Naive thymus-derived CD4-positive, alpha-beta T cell (primary cell): ENCODE measurements around the gene TNFRSF13B. TPM values are rescaled to one million over a fixed set of nuclear protein-coding genes. Genes with fewer than 3 reads are reported as not detected.

ENCODE experiments used
- ATAC-seq: fragments of 150-1000 bp; cut with Tn5 transposase; 2 replicates; pipeline ENCODE4 v1.10.0; 2021; ENCODE audit warnings: mild to moderate bottlenecking, moderate library complexity
- CTCF ChIA-PET: fragments of 350-600 bp; sonication (Branson Sonifier 250); formaldehyde crosslinking; loops from one replicate; lab custom pipeline; 2021; ENCODE audit warnings: antibody characterized with exemption; lab: Charles Lee
- POLR2A ChIA-PET: fragments of 350-600 bp; sonication (Branson Sonifier 250); formaldehyde crosslinking; loops from one replicate; lab custom pipeline; 2021; ENCODE audit warnings: antibody characterized with exemption, inconsistent platforms; lab: Charles Lee
- DNase-seq, 9 donors: peaks; one replicate each; pipeline versions ENCODE4 v3.0.0 to v3.0.0-alpha.2; 2020 to 2022; ENCODE audit warnings: mixed read lengths in 1 of 9
- H3K27ac ChIP-seq: one replicate; pipeline ENCODE4 v1.7.0; 2013; ENCODE audit warnings: mild to moderate bottlenecking, low read depth, low read length, moderate library complexity
- H3K27me3 ChIP-seq, 2 donors: one replicate each; pipeline ENCODE4 v1.7.0; 2013; ENCODE audit warnings: low read length in 2 of 2, mild to moderate bottlenecking in 2 of 2, moderate library complexity in 2 of 2; ENCODE audit not compliant: control insufficient read depth in 2 of 2, insufficient read depth in 2 of 2
- H3K36me3 ChIP-seq, 3 experiments: 1 replicate in 2 of 3; 2 replicates in 1 of 3; pipeline ENCODE4 v1.7.0; 2013; ENCODE audit warnings: low read length in 3 of 3, mild to moderate bottlenecking in 3 of 3, moderate library complexity in 1 of 3; ENCODE audit not compliant: insufficient read depth in 3 of 3, control insufficient read depth in 2 of 3
- H3K4me1 ChIP-seq, 2 donors: one replicate each; pipeline ENCODE4 v1.7.0; 2013; ENCODE audit warnings: low read length in 2 of 2, mild to moderate bottlenecking in 2 of 2, moderate library complexity in 1 of 2; ENCODE audit not compliant: control insufficient read depth in 2 of 2, insufficient read depth in 2 of 2
- H3K4me3 ChIP-seq: 2 replicates; pipeline ENCODE4 v1.7.0; 2013; ENCODE audit warnings: mild to moderate bottlenecking, low read length
- H3K9me3 ChIP-seq, 3 experiments: 1 replicate in 2 of 3; 2 replicates in 1 of 3; pipeline ENCODE4 v1.7.0; 2013; ENCODE audit warnings: low read length in 3 of 3; ENCODE audit not compliant: control insufficient read depth in 2 of 3
- H3K27ac Mint-ChIP-seq, 9 donors: one replicate each; pipeline ENCODE4 v1.8.0; 2020 to 2022; ENCODE audit warnings: mixed read lengths in 9 of 9, mild to moderate bottlenecking in 8 of 9, moderate library complexity in 5 of 9, inconsistent platforms in 2 of 9
- H3K27me3 Mint-ChIP-seq, 5 donors: one replicate each; pipeline ENCODE4 v1.8.0; 2021 to 2022; ENCODE audit warnings: mixed read lengths in 5 of 5, mild to moderate bottlenecking in 1 of 5
- H3K36me3 Mint-ChIP-seq, 5 donors: one replicate each; pipeline ENCODE4 v1.8.0; 2020 to 2022; ENCODE audit warnings: mixed read lengths in 5 of 5, mild to moderate bottlenecking in 3 of 5, inconsistent platforms in 1 of 5
- H3K4me1 Mint-ChIP-seq, 7 donors: one replicate each; pipeline ENCODE4 v1.8.0; 2020 to 2022; ENCODE audit warnings: mixed read lengths in 7 of 7, mild to moderate bottlenecking in 3 of 7, inconsistent platforms in 1 of 7
- H3K4me3 Mint-ChIP-seq, 10 donors: one replicate each; pipeline ENCODE4 v1.8.0; 2020 to 2022; ENCODE audit warnings: mild to moderate bottlenecking in 10 of 10, mixed read lengths in 10 of 10, moderate library complexity in 6 of 10, inconsistent platforms in 2 of 10
- H3K9me3 Mint-ChIP-seq, 11 donors: one replicate each; pipeline ENCODE4 v1.8.0; 2020 to 2022; ENCODE audit warnings: mixed read lengths in 11 of 11, mild to moderate bottlenecking in 4 of 11, inconsistent platforms in 1 of 11, moderate library complexity in 1 of 11
- intact Hi-C, 2 donors: fragments of 100-400 bp; cut with micrococcal nuclease; formaldehyde crosslinking; loops; one replicate each; pipeline ENCODE4 v1.15.1; 2023
- polyA plus RNA-seq, 2 donors: library from polyadenylated mRNA; unstranded; fragments of 300-500 nt; fragmentation: Illumina TruSeq; gene quantifications; one replicate each; pipeline ENCODE4 v1.2.3, GENCODE V29; 2021
- total RNA-seq, 6 experiments: library from RNA in 5 of 6; stranded (reverse) in 5 of 6; gene quantifications; 1 replicate in 5 of 6; 2 replicates in 1 of 6; pipeline ENCODE4 v1.2.3 and lab custom pipeline; 2021 to 2026

Gene TNFRSF13B
- total and polyA plus RNA-seq, 7 experiments from 2014 or later: 0.21 to 2.4 (median 1.3) TPM; not detected in 3

GRCh38 chr17:16932156-16932555, 39.8 kb downstream of the TNFRSF13B start:
- no peak for DNase-seq
- Mint-ChIP-seq H3K36me3 (no peaks in the 10 kb centered on the region), H3K27me3 (peaks cover 0 to 4% (median 0%) of the 10 kb centered on the region in 5 donors), H3K4me3 (no peak overlapping the region), H3K9me3 (no peaks in the 10 kb centered on the region), H3K4me1 (peaks cover 0 to 12% (median 9%) of the 10 kb centered on the region in 7 donors), H3K27ac (no peak overlapping the region)
- no peaks in the 10 kb centered on the region for H3K27me3 ChIP-seq
- no peak overlapping the region for H3K27ac ChIP-seq
- H3K36me3 ChIP-seq: no peaks in the 10 kb centered on the region
- H3K4me3 ChIP-seq: no peak overlapping the region
- intact Hi-C loops: no loop called here
- CTCF ChIA-PET: no interaction called here
- H3K4me1 ChIP-seq: peaks cover 0 to 10% of the 10 kb centered on the region in 2 donors
- H3K9me3 ChIP-seq: no peaks in the 10 kb centered on the region
- ATAC-seq: no peak
- POLR2A ChIA-PET: no interaction called here

GRCh38 chr17:16931318-16932060, 40.4 kb downstream of the TNFRSF13B start:
- Mint-ChIP-seq H3K4me3 (no peak overlapping the region), H3K27ac (no peak overlapping the region), H3K9me3 (no peaks in the 10 kb centered on the region), H3K27me3 (peaks cover 0 to 4% (median 0%) of the 10 kb centered on the region in 5 donors), H3K36me3 (no peaks in the 10 kb centered on the region), H3K4me1 (peaks cover 0 to 12% (median 9%) of the 10 kb centered on the region in 7 donors)
- no peak overlapping the region for H3K27ac ChIP-seq
- no peaks in the 10 kb centered on the region for H3K36me3 ChIP-seq
- H3K4me1 ChIP-seq: peaks cover 0 to 10% of the 10 kb centered on the region in 2 donors
- intact Hi-C loops: no loop called here
- ATAC-seq: no peak
- H3K4me3 ChIP-seq: no peak overlapping the region
- DNase-seq: no peak
- H3K9me3 ChIP-seq: no peaks in the 10 kb centered on the region
- CTCF ChIA-PET: no interaction called here
- POLR2A ChIA-PET: no interaction called here
- H3K27me3 ChIP-seq: no peaks in the 10 kb centered on the region

DNA sequence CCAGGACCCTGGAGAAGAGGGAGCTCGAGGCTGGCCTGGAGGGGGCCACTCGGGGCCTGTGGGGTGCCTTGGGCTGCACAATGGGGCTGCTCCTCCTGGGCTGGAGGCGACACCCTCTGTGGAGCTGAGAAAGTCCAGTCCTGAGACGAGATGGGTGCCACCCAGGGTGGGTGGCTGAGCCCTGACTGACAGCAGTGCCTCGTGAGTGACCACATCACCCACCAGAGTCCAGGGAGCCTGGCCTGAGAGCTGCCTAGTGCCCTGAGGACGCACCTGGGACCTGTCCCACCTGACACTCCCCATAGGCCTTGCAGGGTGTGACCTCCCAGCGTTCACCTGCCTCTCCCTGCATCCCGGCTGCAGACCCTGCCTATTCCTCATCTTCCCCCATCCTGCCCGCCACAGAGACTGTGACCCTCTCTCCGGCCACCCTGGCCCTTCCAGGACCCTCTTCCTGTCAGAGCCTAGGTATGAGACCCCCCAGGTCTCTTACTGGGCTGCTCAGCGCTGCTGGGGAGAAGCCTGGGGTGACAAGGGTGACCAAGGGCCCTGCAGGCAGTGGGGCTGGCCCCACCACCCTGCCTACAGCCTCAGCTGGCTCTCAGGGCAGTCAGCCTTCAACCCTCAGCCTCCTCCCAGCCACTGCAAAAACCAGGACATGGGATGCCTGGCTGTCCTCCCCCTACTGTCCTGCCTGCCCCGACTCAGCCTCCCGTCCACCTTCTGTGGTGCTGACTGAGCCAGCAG, 41.2 kb downstream of the TNFRSF13B start:
- DNase-seq (no peak), ATAC-seq (no peak)
- H3K4me1 Mint-ChIP-seq: peaks cover 0 to 12% (median 9%) of the 10 kb centered on the region in 7 donors
- no peak overlapping the region for H3K27ac Mint-ChIP-seq
- no peaks in the 10 kb centered on the region for H3K36me3 Mint-ChIP-seq
- Histone ChIP-seq H3K27ac (no peak overlapping the region), H3K36me3 (no peaks in the 10 kb centered on the region), H3K9me3 (no peaks in the 10 kb centered on the region), H3K27me3 (no peaks in the 10 kb centered on the region), H3K4me3 (no peak overlapping the region), H3K4me1 (peaks cover 0 to 10% of the 10 kb centered on the region in 2 donors)
- ChIA-PET POLR2A (no interaction called here), CTCF (no interaction called here)
- H3K4me3 Mint-ChIP-seq: no peak overlapping the region
- peaks cover 0 to 4% (median 0%) of the 10 kb centered on the region in 5 donors for H3K27me3 Mint-ChIP-seq
- intact Hi-C loops: no loop called here
- H3K9me3 Mint-ChIP-seq: no peaks in the 10 kb centered on the region

GRCh38 chr17:16929757-16930520, 42.0 kb downstream of the TNFRSF13B start:
- POLR2A ChIA-PET: no interaction called here
- no peak for DNase-seq
- ATAC-seq: no peak
- H3K36me3 ChIP-seq: no peaks in the 10 kb centered on the region
- Mint-ChIP-seq H3K27me3 (peaks cover 0 to 4% (median 0%) of the 10 kb centered on the region in 5 donors), H3K36me3 (no peaks in the 10 kb centered on the region), H3K4me3 (no peak overlapping the region), H3K4me1 (peaks cover 0 to 12% (median 9%) of the 10 kb centered on the region in 7 donors), H3K27ac (peak overlapping the region in 1 of 9 donors; percentile 81), H3K9me3 (no peaks in the 10 kb centered on the region)
- peaks cover 0 to 10% of the 10 kb centered on the region in 2 donors for H3K4me1 ChIP-seq
- no peaks in the 10 kb centered on the region for H3K27me3 ChIP-seq
- H3K9me3 ChIP-seq: no peaks in the 10 kb centered on the region
- H3K4me3 ChIP-seq: no peak overlapping the region
- H3K27ac ChIP-seq: no peak overlapping the region
- CTCF ChIA-PET: interaction anchor here (0.7 kb wide), 1 partner anchor 32 kb away, joined by 3 read pairs; no protein-coding TSS in a partner anchor
- intact Hi-C loops: no loop called here

DNA sequence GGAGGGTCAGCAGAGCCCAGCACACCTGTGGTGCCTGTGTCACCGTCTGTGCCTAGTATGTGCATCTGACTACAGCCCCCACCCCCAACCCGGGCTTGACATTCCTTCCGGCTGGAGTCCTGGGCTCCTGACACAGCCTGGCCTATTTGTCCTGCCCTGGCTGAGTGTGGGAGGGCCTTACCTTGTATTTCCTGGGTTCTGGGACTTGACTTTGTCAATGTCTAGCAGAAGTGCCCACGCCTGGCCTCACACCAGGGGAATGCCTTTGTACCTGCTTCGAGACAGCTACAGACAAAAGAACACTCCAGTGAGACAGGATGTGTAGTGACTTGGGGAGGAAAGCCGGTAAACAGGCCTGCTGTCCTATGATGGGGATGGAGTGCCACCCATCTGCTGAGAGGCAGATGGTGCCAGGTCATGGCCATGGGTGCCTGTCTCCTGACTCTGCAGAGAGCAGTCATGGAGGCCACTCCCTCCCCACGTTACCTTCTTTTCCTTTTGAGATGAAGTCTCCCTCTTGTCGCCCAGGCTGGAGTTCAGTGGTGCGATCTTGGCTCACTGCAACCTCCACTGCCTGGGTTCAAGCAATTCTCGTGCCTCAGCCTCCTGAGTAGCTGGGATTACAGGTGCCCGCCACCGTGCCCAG, 42.8 kb downstream of the TNFRSF13B start:
- no peak overlapping the region for H3K27ac ChIP-seq
- ChIA-PET CTCF (no interaction called here), POLR2A (no interaction called here)
- intact Hi-C loops: no loop called here
- H3K4me3 ChIP-seq: no peak overlapping the region
- H3K36me3 ChIP-seq: no peaks in the 10 kb centered on the region
- H3K9me3 ChIP-seq: no peaks in the 10 kb centered on the region
- H3K27me3 Mint-ChIP-seq: peaks cover 0 to 4% (median 0%) of the 10 kb centered on the region in 5 donors
- DNase-seq (peak in 6 of 9 donors; percentile 29 to 59 (median 44)), ATAC-seq (peak; percentile 53)
- peaks cover 0 to 10% of the 10 kb centered on the region in 2 donors for H3K4me1 ChIP-seq
- peaks cover 0 to 12% (median 9%) of the 10 kb centered on the region in 7 donors for H3K4me1 Mint-ChIP-seq
- peak overlapping the region in 3 of 10 donors; percentile 12 to 34 (median 32) for H3K4me3 Mint-ChIP-seq
- H3K27ac Mint-ChIP-seq: peak overlapping the region in 8 of 9 donors; percentile 59 to 93 (median 82)
- H3K36me3 Mint-ChIP-seq: no peaks in the 10 kb centered on the region
- no peaks in the 10 kb centered on the region for H3K27me3 ChIP-seq
- no peaks in the 10 kb centered on the region for H3K9me3 Mint-ChIP-seq

- H3K27ac ChIP-seq: no peak overlapping the region
- H3K4me3 ChIP-seq: no peak overlapping the region
- ChIA-PET CTCF (no interaction called here), POLR2A (no interaction called here)
- DNase-seq (no peak), ATAC-seq (no peak)
- intact Hi-C loops: no loop called here
- Mint-ChIP-seq H3K4me3 (peak overlapping the region in 1 of 10 donors; percentile 34), H3K27ac (peak overlapping the region in 8 of 9 donors; percentile 59 to 93 (median 82)), H3K4me1 (peaks cover 0 to 12% (median 9%) of the 10 kb centered on the region in 7 donors), H3K27me3 (no peaks in the 10 kb centered on the region), H3K9me3 (no peaks in the 10 kb centered on the region), H3K36me3 (no peaks in the 10 kb centered on the region)
- H3K4me1 ChIP-seq: peaks cover 0 to 10% of the 10 kb centered on the region in 2 donors
- no peaks in the 10 kb centered on the region for H3K27me3 ChIP-seq
- no peaks in the 10 kb centered on the region for H3K36me3 ChIP-seq
- H3K9me3 ChIP-seq: no peaks in the 10 kb centered on the region
Observed at GRCh38 chr17:16928406-16929034, 43.4 kb downstream of the TNFRSF13B start.
